GM12891 (cell line): ENCODE data around the gene BPIFB6.

Experiments used
- POLR2A ChIP-seq: IDR thresholded peaks from 2 replicates; pipeline ENCODE4 v1.6.1; 2011; ENCODE audit warnings: low read depth, low read length, control low read depth
- POLR2AphosphoS5 ChIP-seq: IDR thresholded peaks from 2 replicates; pipeline ENCODE4 v1.6.1; 2011; ENCODE audit warnings: low read depth, low read length, control low read depth
- POU2F2 ChIP-seq: IDR thresholded peaks from 2 replicates; pipeline ENCODE4 v1.6.1; 2011; ENCODE audit warnings: low read depth, mild to moderate bottlenecking, control low read depth, low read length, moderate library complexity
- TAF1 ChIP-seq: IDR thresholded peaks from 2 replicates; pipeline ENCODE4 v1.6.1; 2011; ENCODE audit warnings: low read depth, low read length, control low read depth

- TF ChIP-seq POLR2AphosphoS5 (no peak), POLR2A (no peak), TAF1 (no peak), POU2F2 (no peak)
Observed at GRCh38 chr20:33054791-33055190, 23.3 kb downstream of the BPIFB6 start.
